Stimulated activated CD4-positive, alpha-beta T cell treated with anti-CD3 and anti-CD28 coated beads, Interleukin-1b, Interleukin-23, amount 100 ng/mL, for 1 hour (primary cell): ENCODE results near the gene PIGZ.

ENCODE experiments used
- DNase-seq, 2 donors: peaks; one replicate each; pipeline ENCODE4 v3.0.0-alpha.2; 2020; ENCODE audit warnings: low read depth in 2 of 2

PIGZ gene

GRCh38 chr3:196983186-196983585, 14.6 kb upstream of the PIGZ start:
- DNase-seq, result no peak

- DNase-seq, result no peak
These were observed 13.0 kb upstream of the PIGZ start for GRCh38 chr3:196981657-196982056.

- no peak for DNase-seq
These were observed 10.9 kb upstream of the PIGZ start for GRCh38 chr3:196979545-196979944.

- DNase-seq, result no peak
These were observed 8.3 kb upstream of the PIGZ start for GRCh38 chr3:196976941-196977340.

GRCh38 chr3:196975349-196975748, 6.7 kb upstream of the PIGZ start:
- no peak for DNase-seq

GRCh38 chr3:196974661-196975060, 6.0 kb upstream of the PIGZ start:
- no peak for DNase-seq

- DNase-seq, result no peak
These were observed 2.6 kb upstream of the PIGZ start for GRCh38 chr3:196971094-196971698.

- DNase-seq, result no peak
These were observed 2.0 kb upstream of the PIGZ start for GRCh38 chr3:196970547-196971093.

- peak; percentile 29 to 48 for DNase-seq
These were observed 1.3 kb upstream of the PIGZ start for GRCh38 chr3:196969660-196970546.

GRCh38 chr3:196969134-196969659, 564 bp upstream of the PIGZ start:
- no peak for DNase-seq

GRCh38 chr3:196967412-196968232, 1.0 kb downstream of the PIGZ start:
- no peak for DNase-seq

GRCh38 chr3:196966526-196967401, 1.9 kb downstream of the PIGZ start:
- no peak for DNase-seq

- DNase-seq, result no peak
These were observed 2.8 kb downstream of the PIGZ start for GRCh38 chr3:196965804-196966173.

GRCh38 chr3:196965112-196965803, 3.4 kb downstream of the PIGZ start:
- no peak for DNase-seq

GRCh38 chr3:196963631-196963953, 5.0 kb downstream of the PIGZ start:
- no peak for DNase-seq

- no peak for DNase-seq
These were observed 5.6 kb downstream of the PIGZ start for GRCh38 chr3:196962930-196963630.

- DNase-seq, result no peak
These were observed 6.3 kb downstream of the PIGZ start for GRCh38 chr3:196962108-196962929.

- DNase-seq, result no peak
These were observed 13.8 kb downstream of the PIGZ start for GRCh38 chr3:196954832-196955231.

GRCh38 chr3:196951371-196951770, 17.3 kb downstream of the PIGZ start:
- DNase-seq, result no peak
